ENCODE data around the gene EMD. TPM values are rescaled to one million over a fixed set of nuclear protein-coding genes. Genes with fewer than 3 reads are reported as not detected.

EMD gene
- total and polyA plus RNA-seq, 2 of the 13 experiments (the other 11 are each of a cell fraction or from before 2014, with no cell fraction given) = 14.5 to 14.9 TPM

GRCh38 chrX:154428176-154429171 is 49.4 kb downstream of the EMD start, which contains the start of gene ATP6AP1 (continued):
- TF ChIP-seq PATZ1 (CRISPR knock-in tag; IDR thresholded peaks at IDR 0.05) (peak; percentile 48; the same call in 1 of the 2 replicates), FOXO1 (CRISPR knock-in tag; IDR thresholded peaks at IDR 0.05) (no peak; the same call in 1 of the 2 replicates), NKX3-1 (CRISPR knock-in tag; IDR thresholded peaks at IDR 0.05) (peak; percentile 44; the same call in 1 of the 2 replicates), ZFP91 (CRISPR knock-in tag; IDR thresholded peaks at IDR 0.05; ENCODE audit: borderline replicate concordance) (peak; percentile 61; the same call in 1 of the 2 replicates), IKZF4 (CRISPR knock-in tag; IDR thresholded peaks at IDR 0.05; ENCODE audit: borderline replicate concordance, low read depth, not compliant biosample characterization) (no peak), ZNF12 (CRISPR knock-in tag; IDR thresholded peaks at IDR 0.05) (no peak), KDM3A (CRISPR knock-in tag; IDR thresholded peaks at IDR 0.05; ENCODE audit: low read depth) (no peak), ERF (CRISPR knock-in tag; IDR thresholded peaks at IDR 0.05) (peak; percentile 44; the same call in 1 of the 2 replicates), UBTF (CRISPR knock-in tag; IDR thresholded peaks at IDR 0.05) (peak; percentile 51; the same call in 1 of the 2 replicates), POLR2AphosphoS5 (IDR thresholded peaks at IDR 0.05; ENCODE audit: low read depth, low read length) (peak; percentile 62), ZNF224 (CRISPR knock-in tag; IDR thresholded peaks at IDR 0.05) (0 out of 2 replicates have a peak, but pooled peaks have one; percentile 47), SP2 (CRISPR knock-in tag; IDR thresholded peaks at IDR 0.05) (peak; percentile 97), ATF4 (CRISPR knock-in tag; IDR thresholded peaks at IDR 0.05) (no peak), MXD3 (CRISPR knock-in tag; IDR thresholded peaks at IDR 0.05) (no peak), YEATS4 (CRISPR knock-in tag; IDR thresholded peaks at IDR 0.05; ENCODE audit: borderline replicate concordance) (peak; percentile 67; the same call in 1 of the 2 replicates), ZSCAN31 (CRISPR knock-in tag; IDR thresholded peaks at IDR 0.05; ENCODE audit: low read depth) (peak; percentile 39; the same call in 1 of the 2 replicates), RBFOX2 (IDR thresholded peaks at IDR 0.05; ENCODE audit: low read depth, low read length) (peak; percentile 84), ATF7-NPFF (CRISPR knock-in tag; IDR thresholded peaks at IDR 0.05; ENCODE audit: low read depth) (0 out of 2 replicates have a peak, but pooled peaks have one; percentile 56)
